ENCODE data around the gene MAN2C1.

- TF ChIP-seq CTCF (IDR thresholded peaks at IDR 0.05 in 8 of 11, conservative IDR thresholded peaks at IDR 0.05 in 3 of 11) (no peak), POLR2A (IDR thresholded peaks at IDR 0.05) (no peak), POLR2AphosphoS5 (IDR thresholded peaks at IDR 0.05) (no peak)
Observed at GRCh38 chr15:75371486-75371885, 3.1 kb upstream of the MAN2C1 start.

All from spleen (tissue), 7 donors.